HepG2 (cell line): ENCODE measurements around the gene IRX3. TPM values are rescaled to one million over a fixed set of nuclear protein-coding genes. Genes with fewer than 3 reads are reported as not detected.
A peak's percentile ranks its signal among the peaks of the same experiment; 100 is the strongest.

Experiments
- BCL6 ChIP-seq: IDR thresholded peaks from 2 replicates; pipeline ENCODE4 v1.6.1; 2016; ENCODE audit warnings: missing genetic modification reagents, missing compliant biosample characterization
- GTF2F1 ChIP-seq: fragments of 150-350 bp; IDR thresholded peaks from 2 replicates; pipeline ENCODE4 v1.6.1; 2014; ENCODE audit warnings: low read length
- HOXD1 ChIP-seq: sonication (generic); formaldehyde crosslinking; IDR thresholded peaks from 2 replicates; pipeline ENCODE4 v1.5.0; 2020; ENCODE audit warnings: missing genetic modification reagents
- POLR2A ChIP-seq, 2 experiments: IDR thresholded peaks; 2 replicates each; pipeline ENCODE4 v1.6.1; 2011; ENCODE audit warnings: low read depth in 2 of 2, low read length in 2 of 2, mild to moderate bottlenecking in 1 of 2, moderate library complexity in 1 of 2; ENCODE audit not compliant: insufficient read depth in 1 of 2
- POLR2AphosphoS5 ChIP-seq: IDR thresholded peaks from 2 replicates; pipeline ENCODE4 v1.6.1; 2012; ENCODE audit warnings: low read depth, low read length
- RFXANK ChIP-seq: IDR thresholded peaks from 2 replicates; pipeline ENCODE4 v1.6.1; 2016
- SP2 ChIP-seq: sonication (generic); formaldehyde crosslinking; IDR thresholded peaks from 2 replicates; pipeline ENCODE4 v1.5.1; 2020; ENCODE audit warnings: mild to moderate bottlenecking, missing genetic modification reagents
- SYNCRIP ChIP-seq: fragments of 200-400 bp; formaldehyde crosslinking; IDR thresholded peaks from 2 replicates; pipeline ENCODE4 v1.6.1; 2018; ENCODE audit warnings: mild to moderate bottlenecking, low read depth, low read length; ENCODE audit not compliant: insufficient read depth
- TERF1 ChIP-seq: sonication (generic); formaldehyde crosslinking; IDR thresholded peaks from 2 replicates; pipeline ENCODE4 v1.8.0; 2022; ENCODE audit warnings: mild to moderate bottlenecking, missing genetic modification reagents, moderate library complexity
- YY1 ChIP-seq: IDR thresholded peaks from 2 replicates; pipeline ENCODE4 v1.6.1; 2011; ENCODE audit warnings: low read length, low read depth, moderate library complexity, mild to moderate bottlenecking; ENCODE audit not compliant: insufficient read depth, insufficient replicate concordance
- ZFP36L2 ChIP-seq: sonication (generic); formaldehyde crosslinking; IDR thresholded peaks from 2 replicates; pipeline ENCODE4 v1.4.0; 2020; ENCODE audit warnings: missing genetic modification reagents
- ZFP82 ChIP-seq: sonication (generic); formaldehyde crosslinking; IDR thresholded peaks from 2 replicates; pipeline ENCODE4 v1.5.1; 2020; ENCODE audit warnings: mild to moderate bottlenecking, missing genetic modification reagents, borderline replicate concordance
- ZFX ChIP-seq: sonication (generic); formaldehyde crosslinking; IDR thresholded peaks from 2 replicates; pipeline ENCODE4 v1.4.0; 2020; ENCODE audit warnings: mild to moderate bottlenecking, low read depth, missing genetic modification reagents, moderate library complexity
- ZNF160 ChIP-seq: sonication (generic); formaldehyde crosslinking; IDR thresholded peaks from 2 replicates; pipeline ENCODE4 v1.8.0; 2022; ENCODE audit warnings: mild to moderate bottlenecking, inconsistent platforms, missing genetic modification reagents
- ZNF263 ChIP-seq: sonication (generic); formaldehyde crosslinking; IDR thresholded peaks from 2 replicates; pipeline ENCODE4 v1.4.0; 2020; ENCODE audit warnings: missing genetic modification reagents
- ZNF446 ChIP-seq: sonication (generic); formaldehyde crosslinking; IDR thresholded peaks from 2 replicates; pipeline ENCODE4 v1.5.0; 2020; ENCODE audit warnings: mild to moderate bottlenecking, missing genetic modification reagents
- ZNF557 ChIP-seq: sonication (generic); formaldehyde crosslinking; IDR thresholded peaks from 2 replicates; pipeline ENCODE4 v1.4.0; 2020; ENCODE audit warnings: missing genetic modification reagents
- ZNF576 ChIP-seq: sonication (generic); formaldehyde crosslinking; IDR thresholded peaks from 2 replicates; pipeline ENCODE4 v1.4.0; 2020; ENCODE audit warnings: mild to moderate bottlenecking, missing genetic modification reagents
- ZNF710 ChIP-seq: sonication (generic); formaldehyde crosslinking; IDR thresholded peaks from 2 replicates; pipeline ENCODE4 v1.5.0; 2020; ENCODE audit warnings: mild to moderate bottlenecking, missing genetic modification reagents, borderline replicate concordance
- ZXDC ChIP-seq: sonication (generic); formaldehyde crosslinking; IDR thresholded peaks from 2 replicates; pipeline ENCODE4 v1.5.0; 2020; ENCODE audit warnings: mild to moderate bottlenecking, missing genetic modification reagents
- polyA plus RNA-seq, 8 experiments: library from polyadenylated mRNA; depleted of rRNA in 3 of 8; stranded (reverse) in 7 of 8; unstranded in 1 of 8; fragments of >200 nt; fragmentation: Illumina TruSeq in 4 of 8; extraction: Trizol in 4 of 8; gene quantifications; 2 replicates each; pipeline versions ENCODE4 v1.2.1 to v1.2.3, GENCODE V29; 2011 to 2016; ENCODE audit warnings: low read depth in 4 of 8, missing spikeins in 1 of 8, mixed read lengths in 1 of 8; ENCODE audit not compliant: insufficient read depth in 1 of 8
- total RNA-seq, 5 experiments: library from RNA; depleted of rRNA; stranded (reverse); fragments of >200 nt; fragmentation: Illumina TruSeq; extraction: Trizol; gene quantifications; 2 replicates each; pipeline ENCODE4 v1.2.3, GENCODE V29; 2016; ENCODE audit warnings: low read depth in 1 of 5
- TF ChIP-seq, protein P1 (sequence below): sonication (generic); formaldehyde crosslinking; IDR thresholded peaks from 2 replicates; pipeline ENCODE4 v1.4.0; 2020; ENCODE audit warnings: missing genetic modification reagents

The IRX3 gene
- total and polyA plus RNA-seq, 2 of the 13 experiments (the other 11 are each of a cell fraction or from before 2014, with no cell fraction given): 9.2 to 16.4 TPM

DNA sequence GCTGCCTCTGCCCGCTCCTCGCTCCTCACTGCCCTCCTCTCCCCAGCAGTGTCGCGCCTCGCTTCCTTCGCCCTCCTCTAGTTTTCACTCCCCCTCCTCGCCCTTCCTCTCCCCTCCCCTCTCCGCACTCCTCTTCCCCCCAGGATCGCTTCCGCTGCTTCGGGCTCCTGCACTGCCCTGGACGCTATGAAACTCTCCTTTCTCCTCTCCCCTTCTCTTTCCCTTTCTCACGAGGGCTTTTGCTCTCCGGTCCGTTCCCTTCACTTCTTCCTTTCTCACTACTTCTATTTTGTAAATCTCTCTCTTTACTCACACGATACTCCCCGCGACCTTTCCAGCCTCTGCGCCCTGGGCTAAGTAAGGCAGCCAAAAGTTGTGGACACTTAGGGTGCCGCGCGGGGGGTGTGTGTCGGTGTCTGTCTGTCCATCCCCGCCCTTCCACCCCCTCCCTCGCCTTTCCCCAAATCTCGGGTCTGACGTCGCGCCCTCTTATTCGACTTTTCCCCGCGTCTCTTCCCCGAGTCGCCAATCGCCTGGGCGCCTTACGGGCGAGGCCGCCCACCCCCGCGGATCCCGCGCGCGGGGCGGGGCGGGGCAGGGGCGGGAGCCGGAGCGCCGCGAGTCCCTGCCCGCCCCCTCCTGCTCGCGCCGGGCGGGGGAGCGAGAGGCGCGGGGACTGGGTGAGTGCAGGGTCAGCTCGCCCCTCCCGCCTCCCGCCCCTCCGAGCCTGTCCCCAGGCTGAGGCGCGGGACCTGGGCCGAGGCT lies at the start of gene IRX3 (continued):
- no peak for TF ChIP-seq ZNF446 (CRISPR knock-in tag)
- TF ChIP-seq ZNF263 (CRISPR knock-in tag): peak; percentile 93
- TF ChIP-seq ZFX (CRISPR knock-in tag): peak; percentile 17; the same call in 1 of the 2 replicates
- TF ChIP-seq SP2: peak; percentile 85
- no peak for TF ChIP-seq ZNF576 (CRISPR knock-in tag)
- no peak for TF ChIP-seq TERF1
- TF ChIP-seq ZNF557: no peak
- no peak for TF ChIP-seq YY1
- TF ChIP-seq POLR2A (IDR thresholded peaks at IDR 0.05; ENCODE audit: insufficient read depth in 1 of 2, low read depth in 2 of 2, low read length in 2 of 2): peak; percentile 65 to 67
- TF ChIP-seq ZNF710 (CRISPR knock-in tag): 0 out of 2 replicates have a peak, but pooled peaks have one; percentile 45
- no peak for TF ChIP-seq ZFP36L2 (CRISPR knock-in tag)
- no peak for TF ChIP-seq HOXD1
- no peak for TF ChIP-seq ZXDC
- TF ChIP-seq, protein P1, sequence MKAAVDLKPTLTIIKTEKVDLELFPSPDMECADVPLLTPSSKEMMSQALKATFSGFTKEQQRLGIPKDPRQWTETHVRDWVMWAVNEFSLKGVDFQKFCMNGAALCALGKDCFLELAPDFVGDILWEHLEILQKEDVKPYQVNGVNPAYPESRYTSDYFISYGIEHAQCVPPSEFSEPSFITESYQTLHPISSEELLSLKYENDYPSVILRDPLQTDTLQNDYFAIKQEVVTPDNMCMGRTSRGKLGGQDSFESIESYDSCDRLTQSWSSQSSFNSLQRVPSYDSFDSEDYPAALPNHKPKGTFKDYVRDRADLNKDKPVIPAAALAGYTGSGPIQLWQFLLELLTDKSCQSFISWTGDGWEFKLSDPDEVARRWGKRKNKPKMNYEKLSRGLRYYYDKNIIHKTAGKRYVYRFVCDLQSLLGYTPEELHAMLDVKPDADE (CRISPR knock-in tag): no peak
- TF ChIP-seq ZFP82: 0 out of 2 replicates have a peak, but pooled peaks have one; percentile 50
- TF ChIP-seq ZNF160 (CRISPR knock-in tag): no peak
- TF ChIP-seq SYNCRIP: no peak
- TF ChIP-seq POLR2AphosphoS5: peak; percentile 64
- peak; percentile 3; the same call in 1 of the 2 replicates for TF ChIP-seq BCL6
- TF ChIP-seq GTF2F1: no peak
- no peak for TF ChIP-seq RFXANK (CRISPR knock-in tag)
